Esophagus mucosa (tissue), 1 donor: Measurements from ENCODE around the gene RBM19. TPM values are rescaled to one million over a fixed set of nuclear protein-coding genes. Genes with fewer than 3 reads are reported as not detected.

Experiments used
- ATAC-seq: fragments of 200-7000 bp; cut with Tn5 transposase; one replicate; pipeline ENCODE4 v1.9.1; 2020
- total RNA-seq: library from RNA; stranded (reverse); gene quantifications from one replicate; pipeline ENCODE4 v1.2.4, GENCODE V29; 2023
- donor health status: DM: yes; HTN: yes; CAD: no.

Gene RBM19
- total RNA-seq, 1 donor from 2014 or later: 21.7 TPM

GRCh38 chr12:113768850-113769249 is 197.3 kb downstream of the RBM19 start:
- ATAC-seq: no peak

GRCh38 chr12:113766879-113767878 is 198.9 kb downstream of the RBM19 start:
- ATAC-seq: no peak
